ENCODE data around the gene CTNNA3. TPM values are rescaled to one million over a fixed set of nuclear protein-coding genes. Genes with fewer than 3 reads are reported as not detected.

The CTNNA3 gene
- total and polyA plus RNA-seq, 4 donors, result 0.16 to 2.4 (median 1.4) TPM

DNA sequence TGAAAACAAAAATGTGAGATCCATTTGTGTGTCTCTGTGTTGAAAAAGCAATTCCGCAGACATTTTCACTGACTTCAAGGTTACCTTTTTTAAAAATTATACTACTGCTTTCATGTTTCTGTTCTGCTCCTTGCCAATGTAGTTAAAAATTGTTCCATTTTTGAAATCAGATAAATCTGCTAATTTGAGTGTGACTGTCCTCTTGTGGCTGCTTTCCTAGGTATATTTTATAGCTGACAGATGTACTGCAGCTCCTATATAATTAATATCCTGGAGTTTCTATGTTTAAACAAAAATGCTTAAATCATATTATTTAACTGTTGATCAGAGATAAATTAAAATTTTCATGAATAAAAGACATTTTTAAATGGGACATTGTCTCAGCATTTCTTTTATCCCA lies 947.8 kb downstream of the CTNNA3 start (continued):
- TF ChIP-seq RXRA (IDR thresholded peaks at IDR 0.05) (no peak), FOXA2 (IDR thresholded peaks at IDR 0.05) (no peak)
- TF ChIP-seq, protein P1, sequence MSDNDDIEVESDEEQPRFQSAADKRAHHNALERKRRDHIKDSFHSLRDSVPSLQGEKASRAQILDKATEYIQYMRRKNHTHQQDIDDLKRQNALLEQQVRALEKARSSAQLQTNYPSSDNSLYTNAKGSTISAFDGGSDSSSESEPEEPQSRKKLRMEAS (IDR thresholded peaks at IDR 0.05), result no peak

- H3K4me1 ChIP-seq (ENCODE audit: control insufficient read depth in 4 of 4, insufficient read depth in 4 of 4, low read length in 3 of 4), result no peaks in the 10 kb centered on the region
- no peaks in the 10 kb centered on the region for H3K36me3 ChIP-seq (ENCODE audit: control insufficient read depth in 4 of 4, insufficient read depth in 3 of 4, low read depth in 1 of 4, low read length in 3 of 4)
- DNase-seq (ENCODE audit: low spot score), result no peak
- H3K9ac ChIP-seq (ENCODE audit: low read depth in 1 of 2, low read length in 2 of 2), result no peak overlapping the region
- WGBS, result 91% methylated on average over 2 of the region's 2 CpGs
- no peaks in the 10 kb centered on the region for H3K27me3 ChIP-seq (ENCODE audit: control insufficient read depth in 4 of 4, insufficient read depth in 4 of 4, low read length in 3 of 4)
- H3K27ac ChIP-seq (ENCODE audit: low read depth in 1 of 2, low read length in 2 of 2), result no peak overlapping the region
- TF ChIP-seq, protein P2, sequence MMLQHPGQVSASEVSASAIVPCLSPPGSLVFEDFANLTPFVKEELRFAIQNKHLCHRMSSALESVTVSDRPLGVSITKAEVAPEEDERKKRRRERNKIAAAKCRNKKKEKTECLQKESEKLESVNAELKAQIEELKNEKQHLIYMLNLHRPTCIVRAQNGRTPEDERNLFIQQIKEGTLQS (IDR thresholded peaks at IDR 0.05), result no peak
- no peak for TF ChIP-seq FOXA2 (IDR thresholded peaks at IDR 0.05)
- TF ChIP-seq RXRA (IDR thresholded peaks at IDR 0.05), result no peak
- no peak for TF ChIP-seq RAD21 (IDR thresholded peaks at IDR 0.05)
- TF ChIP-seq, protein P3, sequence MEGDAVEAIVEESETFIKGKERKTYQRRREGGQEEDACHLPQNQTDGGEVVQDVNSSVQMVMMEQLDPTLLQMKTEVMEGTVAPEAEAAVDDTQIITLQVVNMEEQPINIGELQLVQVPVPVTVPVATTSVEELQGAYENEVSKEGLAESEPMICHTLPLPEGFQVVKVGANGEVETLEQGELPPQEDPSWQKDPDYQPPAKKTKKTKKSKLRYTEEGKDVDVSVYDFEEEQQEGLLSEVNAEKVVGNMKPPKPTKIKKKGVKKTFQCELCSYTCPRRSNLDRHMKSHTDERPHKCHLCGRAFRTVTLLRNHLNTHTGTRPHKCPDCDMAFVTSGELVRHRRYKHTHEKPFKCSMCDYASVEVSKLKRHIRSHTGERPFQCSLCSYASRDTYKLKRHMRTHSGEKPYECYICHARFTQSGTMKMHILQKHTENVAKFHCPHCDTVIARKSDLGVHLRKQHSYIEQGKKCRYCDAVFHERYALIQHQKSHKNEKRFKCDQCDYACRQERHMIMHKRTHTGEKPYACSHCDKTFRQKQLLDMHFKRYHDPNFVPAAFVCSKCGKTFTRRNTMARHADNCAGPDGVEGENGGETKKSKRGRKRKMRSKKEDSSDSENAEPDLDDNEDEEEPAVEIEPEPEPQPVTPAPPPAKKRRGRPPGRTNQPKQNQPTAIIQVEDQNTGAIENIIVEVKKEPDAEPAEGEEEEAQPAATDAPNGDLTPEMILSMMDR (IDR thresholded peaks at IDR 0.05; ENCODE audit: low read depth, low read length, missing input control), result no peak
- no peak for TF ChIP-seq YY1 (IDR thresholded peaks at IDR 0.05)
- TF ChIP-seq, protein P4, sequence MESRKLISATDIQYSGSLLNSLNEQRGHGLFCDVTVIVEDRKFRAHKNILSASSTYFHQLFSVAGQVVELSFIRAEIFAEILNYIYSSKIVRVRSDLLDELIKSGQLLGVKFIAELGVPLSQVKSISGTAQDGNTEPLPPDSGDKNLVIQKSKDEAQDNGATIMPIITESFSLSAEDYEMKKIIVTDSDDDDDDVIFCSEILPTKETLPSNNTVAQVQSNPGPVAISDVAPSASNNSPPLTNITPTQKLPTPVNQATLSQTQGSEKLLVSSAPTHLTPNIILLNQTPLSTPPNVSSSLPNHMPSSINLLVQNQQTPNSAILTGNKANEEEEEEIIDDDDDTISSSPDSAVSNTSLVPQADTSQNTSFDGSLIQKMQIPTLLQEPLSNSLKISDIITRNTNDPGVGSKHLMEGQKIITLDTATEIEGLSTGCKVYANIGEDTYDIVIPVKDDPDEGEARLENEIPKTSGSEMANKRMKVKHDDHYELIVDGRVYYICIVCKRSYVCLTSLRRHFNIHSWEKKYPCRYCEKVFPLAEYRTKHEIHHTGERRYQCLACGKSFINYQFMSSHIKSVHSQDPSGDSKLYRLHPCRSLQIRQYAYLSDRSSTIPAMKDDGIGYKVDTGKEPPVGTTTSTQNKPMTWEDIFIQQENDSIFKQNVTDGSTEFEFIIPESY (IDR thresholded peaks at IDR 0.05), result no peak
- TF ChIP-seq NR2F2 (IDR thresholded peaks at IDR 0.05), result no peak
- TF ChIP-seq REST (IDR thresholded peaks at IDR 0.05), result no peak
- no peak for TF ChIP-seq FOXA1 (IDR thresholded peaks at IDR 0.05)
- TF ChIP-seq EGR1 (IDR thresholded peaks at IDR 0.05; ENCODE audit: low read depth in 2 of 2), result no peak
- TF ChIP-seq, protein P1 (IDR thresholded peaks at IDR 0.05), result no peak
- no peak for TF ChIP-seq SP1 (IDR thresholded peaks at IDR 0.05)
- no peak for TF ChIP-seq HNF4G (IDR thresholded peaks at IDR 0.05)
- TF ChIP-seq JUND (IDR thresholded peaks at IDR 0.05), result no peak
- H3K4me3 ChIP-seq (ENCODE audit: low read depth in 1 of 3, low read length in 3 of 3), result no peak overlapping the region
- no peaks in the 10 kb centered on the region for H3K9me3 ChIP-seq (ENCODE audit: control insufficient read depth in 4 of 4, low read length in 3 of 4)
These were observed 948.5 kb downstream of the CTNNA3 start for GRCh38 chr10:66747451-66747850.
